ENCODE results near the gene RAB17.

DNA sequence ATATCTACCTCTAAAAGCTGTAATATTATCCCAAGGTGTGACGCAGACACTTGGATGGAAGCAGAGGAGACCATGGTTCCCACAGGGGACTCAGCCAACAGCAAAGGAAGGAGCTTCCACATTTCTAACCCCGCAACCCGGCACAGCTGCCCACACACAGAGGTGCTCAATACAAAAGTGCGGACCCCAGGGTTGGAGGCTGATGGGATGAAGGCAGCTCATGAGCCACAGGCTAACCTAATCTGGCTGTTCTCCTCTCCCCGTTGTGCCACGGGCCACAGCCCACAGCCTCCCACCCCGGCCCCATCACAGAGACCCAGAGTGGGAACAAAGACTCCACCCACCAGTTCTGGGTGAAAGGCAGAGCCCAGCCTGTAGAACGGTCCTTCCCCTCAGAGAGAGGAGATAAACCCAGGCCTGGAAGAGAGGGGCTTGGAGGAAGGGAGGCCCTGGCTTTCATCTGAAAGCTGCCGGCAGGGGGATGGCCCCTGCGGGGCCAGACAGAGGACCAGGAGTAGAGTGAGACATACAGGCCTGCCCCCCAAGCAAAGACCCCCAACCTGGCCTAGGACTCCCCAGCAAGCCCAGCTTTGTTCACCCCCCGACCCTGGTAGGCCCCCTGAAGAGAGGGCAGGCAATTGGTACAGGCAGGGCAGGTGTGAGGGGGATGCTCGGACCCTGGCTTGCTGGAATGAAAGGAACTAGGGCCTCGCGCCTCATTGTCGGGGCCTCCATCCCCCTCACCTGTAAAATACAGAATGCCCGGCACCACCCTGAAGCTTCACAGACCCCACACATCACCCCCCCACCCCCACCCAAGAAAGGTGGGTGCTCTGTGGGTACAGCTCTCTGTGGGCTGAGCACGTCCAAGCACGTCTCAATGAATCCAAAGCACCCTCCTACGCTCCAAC, 6.9 kb downstream of the RAB17 start:
- TF ChIP-seq, protein P1, sequence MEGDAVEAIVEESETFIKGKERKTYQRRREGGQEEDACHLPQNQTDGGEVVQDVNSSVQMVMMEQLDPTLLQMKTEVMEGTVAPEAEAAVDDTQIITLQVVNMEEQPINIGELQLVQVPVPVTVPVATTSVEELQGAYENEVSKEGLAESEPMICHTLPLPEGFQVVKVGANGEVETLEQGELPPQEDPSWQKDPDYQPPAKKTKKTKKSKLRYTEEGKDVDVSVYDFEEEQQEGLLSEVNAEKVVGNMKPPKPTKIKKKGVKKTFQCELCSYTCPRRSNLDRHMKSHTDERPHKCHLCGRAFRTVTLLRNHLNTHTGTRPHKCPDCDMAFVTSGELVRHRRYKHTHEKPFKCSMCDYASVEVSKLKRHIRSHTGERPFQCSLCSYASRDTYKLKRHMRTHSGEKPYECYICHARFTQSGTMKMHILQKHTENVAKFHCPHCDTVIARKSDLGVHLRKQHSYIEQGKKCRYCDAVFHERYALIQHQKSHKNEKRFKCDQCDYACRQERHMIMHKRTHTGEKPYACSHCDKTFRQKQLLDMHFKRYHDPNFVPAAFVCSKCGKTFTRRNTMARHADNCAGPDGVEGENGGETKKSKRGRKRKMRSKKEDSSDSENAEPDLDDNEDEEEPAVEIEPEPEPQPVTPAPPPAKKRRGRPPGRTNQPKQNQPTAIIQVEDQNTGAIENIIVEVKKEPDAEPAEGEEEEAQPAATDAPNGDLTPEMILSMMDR (IDR thresholded peaks at IDR 0.05; ENCODE audit: low read length) = no peak
- TF ChIP-seq EZH2 (IDR thresholded peaks at IDR 0.05; ENCODE audit: borderline replicate concordance, low read length) = no peak
